Measurements from ENCODE around the gene PDSS1.
"Not testable (repeated sequence)": the region's sequence is repeated elsewhere in the genome, so short reads cannot be mapped to it uniquely, and the experiment has no call there.

Gene PDSS1

GRCh38 chr10:26697163-26697921, at the start of gene PDSS1:
TSS of gene PDSS1 (plus strand) at chr10:26697701. CDS start at chr10:26697712, 11 bp downstream.
- peak; percentile 50 for DNase-seq (ENCODE audit: low read depth)

- not testable (repeated sequence) for DNase-seq (ENCODE audit: low read depth)
These were observed 49.3 kb upstream of the PDSS1 start for GRCh38 chr10:26648245-26648636.

- DNase-seq (ENCODE audit: low read depth): no peak
These were observed 47.1 kb upstream of the PDSS1 start for GRCh38 chr10:26650406-26650805.

GRCh38 chr10:26651476-26651875, 46.0 kb upstream of the PDSS1 start:
- DNase-seq (ENCODE audit: low read depth): not testable (repeated sequence)

- DNase-seq (ENCODE audit: low read depth): no peak
These were observed 44.5 kb upstream of the PDSS1 start for GRCh38 chr10:26653004-26653403.

- DNase-seq (ENCODE audit: low read depth): no peak
These were observed 41.8 kb upstream of the PDSS1 start for GRCh38 chr10:26655746-26656145.

GRCh38 chr10:26662864-26663263, 34.6 kb upstream of the PDSS1 start:
- no peak for DNase-seq (ENCODE audit: low read depth)

- DNase-seq (ENCODE audit: low read depth): no peak
These were observed 32.1 kb upstream of the PDSS1 start for GRCh38 chr10:26665080-26666048.

- DNase-seq (ENCODE audit: low read depth): no peak
These were observed 21.6 kb upstream of the PDSS1 start for GRCh38 chr10:26675873-26676257.

GRCh38 chr10:26679588-26679987, 17.9 kb upstream of the PDSS1 start:
- no peak for DNase-seq (ENCODE audit: low read depth)

- no peak for DNase-seq (ENCODE audit: low read depth)
These were observed 16.4 kb upstream of the PDSS1 start for GRCh38 chr10:26681076-26681475.

GRCh38 chr10:26681971-26682370, 15.5 kb upstream of the PDSS1 start:
- not testable (repeated sequence) for DNase-seq (ENCODE audit: low read depth)

- DNase-seq (ENCODE audit: low read depth): no peak
These were observed 14.6 kb upstream of the PDSS1 start for GRCh38 chr10:26682931-26683330.

- not testable (repeated sequence) for DNase-seq (ENCODE audit: low read depth)
These were observed 12.7 kb upstream of the PDSS1 start for GRCh38 chr10:26684667-26685264.

- no peak for DNase-seq (ENCODE audit: low read depth)
These were observed 12.1 kb upstream of the PDSS1 start for GRCh38 chr10:26685441-26685840.

GRCh38 chr10:26689399-26689798, 8.1 kb upstream of the PDSS1 start:
- no peak for DNase-seq (ENCODE audit: low read depth)

- DNase-seq (ENCODE audit: low read depth): no peak
These were observed 6.6 kb upstream of the PDSS1 start for GRCh38 chr10:26690731-26691475.

GRCh38 chr10:26694536-26694935, 3.0 kb upstream of the PDSS1 start:
- DNase-seq (ENCODE audit: low read depth): not testable (repeated sequence)

GRCh38 chr10:26696786-26697162, 727 bp upstream of the PDSS1 start:
- DNase-seq (ENCODE audit: low read depth): no peak

GRCh38 chr10:26697922-26698608, 564 bp downstream of the PDSS1 start:
- no peak for DNase-seq (ENCODE audit: low read depth)

- no peak for DNase-seq (ENCODE audit: low read depth)
These were observed 1.4 kb downstream of the PDSS1 start for GRCh38 chr10:26698909-26699308.
